NCI-H524 (cell line): Measurements from ENCODE around the gene CEP170.
"Not testable (repeated sequence)": the region's sequence is repeated elsewhere in the genome, so short reads cannot be mapped to it uniquely, and the experiment has no call there.

Experiments used
- DNase-seq, 2 experiments: peaks; one replicate each; lab custom pipeline; 2025; lab: John Stamatoyannopoulos, UW

The CEP170 gene

DNA sequence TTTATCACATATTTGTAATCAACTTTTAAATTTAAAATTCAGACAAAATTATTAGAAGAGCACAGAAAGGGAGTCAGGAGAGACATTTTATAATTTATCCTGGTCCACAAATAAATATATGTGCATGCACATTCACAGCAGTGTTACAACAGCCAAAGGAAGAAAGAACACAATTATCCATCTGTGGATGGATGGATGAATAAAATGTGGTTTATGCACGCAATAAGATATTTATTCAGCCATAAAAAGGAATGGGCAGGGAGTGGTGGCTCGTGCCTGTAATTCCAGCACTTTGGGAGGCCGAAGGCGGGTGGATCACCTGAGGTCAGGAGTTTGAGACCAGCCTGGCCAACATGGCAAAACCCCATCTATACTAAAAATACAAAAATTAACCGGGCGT is 77.3 kb downstream of the CEP170 start:
- DNase-seq, result not testable (repeated sequence)

GRCh38 chr1:243173758-243174369 is 81.2 kb downstream of the CEP170 start:
- DNase-seq, result not testable (repeated sequence)

- not testable (repeated sequence) for DNase-seq
Measured at GRCh38 chr1:243164911-243165310, 90.2 kb downstream of the CEP170 start.

DNA sequence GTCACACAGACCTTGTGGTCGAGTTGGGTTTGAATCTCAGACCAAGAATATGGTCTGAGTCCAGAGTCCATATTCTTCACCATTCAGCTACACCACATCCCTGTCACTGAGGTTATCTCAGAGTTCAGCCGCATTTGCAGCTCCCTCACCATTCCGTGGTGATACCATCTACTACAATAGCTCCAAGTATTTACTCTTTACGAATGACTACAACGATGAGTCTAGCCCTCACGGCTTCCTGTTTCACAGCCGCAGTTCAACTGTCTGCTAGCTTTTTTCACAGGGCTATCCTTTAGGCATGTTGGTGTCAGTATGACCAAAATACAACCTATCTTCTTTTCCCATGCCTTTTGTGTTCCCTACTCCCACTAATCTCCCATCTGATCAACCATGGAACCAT is 104.2 kb downstream of the CEP170 start:
- DNase-seq, result not testable (repeated sequence)

DNA sequence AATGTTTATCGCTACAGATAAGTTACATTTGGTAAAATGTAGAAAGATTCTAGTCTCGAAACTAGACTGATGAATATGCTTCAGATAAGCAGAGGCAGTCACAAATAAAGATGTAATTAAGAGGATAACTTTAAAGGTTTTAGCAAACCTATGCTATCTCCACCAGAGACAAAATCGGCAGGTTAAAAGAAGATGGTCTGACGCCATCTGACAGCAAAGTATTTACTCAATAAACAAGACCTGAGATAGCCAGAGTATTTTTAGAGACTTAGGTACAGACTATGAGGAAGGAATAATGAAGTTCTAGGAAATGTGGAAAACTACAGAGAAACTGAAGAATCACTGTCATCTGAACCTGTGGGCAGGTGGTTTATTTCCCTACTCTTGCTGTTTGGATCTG is 106.0 kb downstream of the CEP170 start:
- not testable (repeated sequence) for DNase-seq

- not testable (repeated sequence) for DNase-seq
Measured at GRCh38 chr1:243147351-243147750, 107.7 kb downstream of the CEP170 start.

DNA sequence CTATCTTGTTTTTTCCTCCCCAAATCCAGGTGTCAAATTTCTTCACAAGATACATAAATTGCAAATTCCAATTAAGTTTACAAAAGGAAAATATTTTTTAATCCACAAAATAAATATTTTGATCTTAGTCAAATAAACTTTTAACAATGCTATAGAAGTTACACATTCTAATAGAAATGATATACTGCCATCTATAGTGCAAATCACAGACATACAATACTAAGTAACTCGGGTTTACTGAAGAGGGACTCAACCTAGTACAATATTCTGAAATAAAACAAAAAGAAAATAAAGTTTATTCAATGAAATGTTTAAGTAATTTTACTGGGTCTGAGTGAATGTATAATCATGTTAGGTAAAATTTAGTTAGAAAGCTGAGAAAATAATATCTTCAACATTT is 114.6 kb downstream of the CEP170 start:
- DNase-seq, result not testable (repeated sequence)

DNA sequence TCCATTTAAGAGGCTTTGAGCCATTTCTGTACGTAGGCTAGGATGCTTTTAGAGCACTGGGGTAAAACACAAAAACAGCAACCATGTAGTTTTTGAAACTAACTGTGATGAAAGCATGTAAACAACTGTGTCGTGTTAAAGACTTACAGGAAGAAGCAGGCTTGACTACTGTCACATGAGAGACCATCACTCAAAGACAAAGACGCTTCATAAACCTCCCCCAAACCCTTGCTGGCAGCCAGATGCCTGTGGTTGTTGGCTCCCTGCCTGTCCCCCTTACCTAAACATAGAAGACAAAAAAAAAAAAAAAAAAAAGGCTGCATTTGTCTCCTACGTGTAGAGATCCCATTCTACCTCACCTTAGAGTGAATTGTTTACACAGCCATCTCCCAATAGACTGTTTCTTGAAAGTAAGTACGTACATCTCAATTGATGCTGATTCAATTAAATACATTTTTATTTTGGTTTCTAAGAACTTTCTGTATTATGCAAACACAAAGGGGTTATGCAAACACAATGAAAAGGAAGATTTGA is 132.1 kb downstream of the CEP170 start:
- not testable (repeated sequence) for DNase-seq

- DNase-seq, result not testable (repeated sequence)
Measured at GRCh38 chr1:243121939-243122338, 133.1 kb downstream of the CEP170 start.

DNA sequence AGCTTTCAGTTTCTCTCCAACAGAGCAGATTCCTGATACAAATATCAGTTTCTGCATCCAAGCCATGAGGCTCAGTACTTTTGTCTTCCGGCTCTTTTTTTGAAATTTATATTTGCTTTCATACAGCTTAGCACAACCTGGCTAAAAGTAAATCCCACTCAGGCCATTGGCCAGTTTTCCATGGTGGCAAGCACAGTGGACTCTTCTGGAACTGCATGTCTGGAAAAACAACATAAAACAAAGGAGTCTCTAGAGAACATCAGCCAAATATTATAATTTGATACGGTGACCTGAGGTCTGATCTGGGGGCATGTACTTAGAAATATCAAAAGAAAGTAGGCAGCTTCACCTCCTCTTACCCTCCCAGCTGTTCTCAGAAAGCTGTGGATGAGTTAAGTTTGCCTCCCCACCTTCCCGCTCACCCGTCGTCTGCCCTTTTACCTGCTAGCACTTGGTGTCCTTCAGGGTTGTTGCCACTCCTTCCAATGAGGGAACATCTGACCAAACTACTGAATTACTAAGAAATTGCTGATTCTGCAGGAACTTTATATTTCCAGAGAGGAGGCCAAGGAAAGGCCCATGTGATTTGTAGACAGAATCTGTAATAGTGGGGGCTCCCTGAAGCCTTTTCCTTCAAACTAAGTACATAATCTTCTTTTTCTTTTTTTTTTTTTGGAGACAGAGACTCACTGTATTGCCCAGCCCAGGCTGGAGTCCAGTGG is 136.3 kb downstream of the CEP170 start:
- not testable (repeated sequence) for DNase-seq

GRCh38 chr1:243116187-243116586 is 138.9 kb downstream of the CEP170 start:
- DNase-seq, result not testable (repeated sequence)

DNA sequence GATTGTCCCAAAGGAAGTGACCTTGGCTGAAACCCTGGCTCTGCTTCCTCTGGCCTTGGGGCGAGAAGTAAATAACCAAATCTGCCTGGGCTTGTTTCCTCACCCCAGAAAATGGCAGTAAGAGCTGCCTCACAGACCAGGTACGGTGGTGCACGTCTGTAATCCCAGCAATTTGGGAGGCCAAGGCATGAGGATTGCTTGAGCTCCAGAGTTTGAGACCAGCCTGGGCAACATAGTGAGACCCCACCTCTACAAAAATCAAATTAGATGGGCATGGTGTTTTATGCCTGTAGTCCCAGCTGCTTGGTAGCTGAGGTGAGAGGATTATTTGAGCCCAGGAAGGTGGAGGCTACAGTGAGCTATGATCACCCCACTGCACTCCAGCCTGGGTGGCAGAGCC is 140.3 kb downstream of the CEP170 start:
- not testable (repeated sequence) for DNase-seq

DNA sequence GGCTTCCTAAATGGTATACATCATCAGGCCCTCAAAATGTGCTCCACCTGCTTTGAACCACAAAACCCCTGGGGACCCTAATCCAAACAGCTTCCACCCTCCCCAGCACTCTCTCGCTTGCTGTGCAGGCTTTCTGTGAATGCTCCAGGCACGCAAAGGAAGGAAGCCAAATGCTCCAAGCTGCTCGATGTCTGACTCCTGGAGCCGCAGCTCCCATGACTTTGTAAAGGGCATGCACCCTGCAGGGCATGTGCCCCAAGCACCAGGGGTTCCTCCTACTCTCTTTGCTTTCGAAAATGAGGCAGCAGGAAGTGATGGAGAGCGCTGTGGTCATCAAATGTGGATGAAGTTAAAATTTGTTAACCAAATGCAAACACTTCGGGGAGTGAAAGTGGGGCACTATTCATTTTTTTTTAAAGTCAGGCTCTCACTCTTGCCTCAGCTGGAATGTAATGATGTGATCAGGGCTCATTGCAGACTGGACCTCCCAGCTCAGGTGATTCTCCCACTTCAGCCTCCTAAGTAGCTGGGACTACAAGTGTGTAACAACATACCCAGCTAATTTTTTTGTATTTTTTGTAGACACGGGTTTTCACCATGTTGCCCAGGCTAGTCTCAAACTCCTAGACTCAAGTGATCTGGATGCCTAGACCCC is 140.9 kb downstream of the CEP170 start:
- DNase-seq, result peak; percentile 32 to 49

DNA sequence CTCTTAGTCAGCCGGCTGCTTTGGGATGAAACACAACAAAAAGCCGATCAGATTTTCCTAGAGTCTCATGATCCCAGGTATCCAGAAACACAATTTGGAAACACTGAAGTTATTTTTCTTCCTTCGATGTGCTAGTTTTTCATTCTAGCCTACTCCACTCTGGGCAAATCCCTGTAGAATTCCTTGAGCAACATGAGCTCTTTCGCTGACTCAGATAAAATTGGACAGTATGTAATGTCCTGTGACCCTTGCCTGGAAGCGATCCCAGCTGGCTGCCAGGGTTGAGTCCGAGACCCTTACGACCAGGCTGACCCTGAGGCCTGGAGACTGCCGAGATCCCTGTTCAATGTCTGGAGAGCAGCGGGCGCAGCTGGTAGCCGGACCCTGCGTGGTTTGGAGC is 147.9 kb downstream of the CEP170 start:
- DNase-seq, result not testable (repeated sequence)

- DNase-seq, result not testable (repeated sequence)
Measured at GRCh38 chr1:243105652-243106332, 149.3 kb downstream of the CEP170 start.

DNA sequence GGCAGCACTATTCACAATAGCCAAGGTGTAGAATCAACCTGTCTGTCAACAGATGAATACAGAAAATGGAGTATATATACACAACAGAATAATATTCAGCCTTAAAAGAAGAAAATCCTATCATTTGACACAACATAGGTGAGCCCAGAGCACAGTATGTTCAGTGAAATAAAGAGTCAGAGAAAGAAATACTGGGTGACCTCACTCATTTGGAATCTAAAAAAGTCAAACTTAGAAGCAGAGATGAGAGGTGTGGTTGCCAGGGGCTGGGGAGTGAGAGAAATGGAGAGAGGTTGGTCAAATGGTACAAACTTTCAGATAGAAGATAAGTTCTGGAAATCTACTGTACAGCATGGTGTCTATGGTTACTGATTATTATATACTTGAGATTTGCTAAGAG is 150.0 kb downstream of the CEP170 start:
- DNase-seq, result not testable (repeated sequence)

DNA sequence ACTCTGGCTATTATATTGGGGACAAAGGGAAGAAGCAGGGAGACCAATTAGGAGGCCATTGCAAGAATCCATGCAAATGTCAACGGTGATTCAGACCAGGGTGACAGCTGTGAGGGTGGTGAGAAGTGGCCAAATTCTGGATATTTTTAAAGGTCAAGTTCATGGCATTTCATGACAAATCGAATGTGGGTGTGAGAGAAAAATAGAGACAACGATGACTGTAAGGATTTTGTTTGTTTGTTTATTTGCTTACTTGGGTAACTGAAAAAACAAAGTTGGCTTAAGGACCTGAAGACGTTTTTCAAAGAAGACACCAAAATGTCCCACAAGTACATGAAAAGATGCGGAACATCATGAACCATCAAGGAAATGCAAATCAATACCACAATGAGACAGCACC is 150.6 kb downstream of the CEP170 start:
- DNase-seq, result not testable (repeated sequence)

- not testable (repeated sequence) for DNase-seq
Measured at GRCh38 chr1:243101551-243102050, 153.5 kb downstream of the CEP170 start.

GRCh38 chr1:243087368-243087767 is 167.7 kb downstream of the CEP170 start:
- not testable (repeated sequence) for DNase-seq
